GM21528 (cell line): ENCODE results near the gene RPUSD1.
"Not testable (repeated sequence)": the region's sequence is repeated elsewhere in the genome, so short reads cannot be mapped to it uniquely, and the experiment has no call there.

ENCODE experiments used
- ATAC-seq: cut with Tn5 transposase; IDR thresholded peaks from one replicate; pipeline ENCODE4 v1.9.1; 2021; ENCODE audit warnings: mild to moderate bottlenecking, moderate library complexity; ENCODE audit not compliant: unreplicated experiment, low FRiP score

Gene RPUSD1

DNA sequence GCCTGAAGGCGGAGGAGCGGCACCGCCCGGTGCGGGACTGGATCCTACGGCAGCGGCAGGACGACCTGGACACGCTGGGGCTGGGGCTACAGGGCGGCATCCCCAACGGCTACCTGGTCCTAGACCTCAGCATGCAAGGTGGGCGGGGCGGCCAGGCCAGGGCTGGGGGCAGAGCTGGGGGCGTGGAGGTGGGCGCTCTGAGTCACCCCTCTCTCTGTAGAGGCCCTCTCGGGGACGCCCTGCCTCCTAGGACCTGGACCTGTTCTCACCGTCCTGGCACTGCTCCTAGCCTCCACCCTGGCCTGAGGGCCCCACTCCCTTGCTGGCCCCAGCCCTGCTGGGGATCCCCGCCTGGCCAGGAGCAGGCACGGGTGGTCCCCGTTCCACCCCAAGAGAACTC is 19.8 kb downstream of the RPUSD1 start:
- no peak for ATAC-seq

DNA sequence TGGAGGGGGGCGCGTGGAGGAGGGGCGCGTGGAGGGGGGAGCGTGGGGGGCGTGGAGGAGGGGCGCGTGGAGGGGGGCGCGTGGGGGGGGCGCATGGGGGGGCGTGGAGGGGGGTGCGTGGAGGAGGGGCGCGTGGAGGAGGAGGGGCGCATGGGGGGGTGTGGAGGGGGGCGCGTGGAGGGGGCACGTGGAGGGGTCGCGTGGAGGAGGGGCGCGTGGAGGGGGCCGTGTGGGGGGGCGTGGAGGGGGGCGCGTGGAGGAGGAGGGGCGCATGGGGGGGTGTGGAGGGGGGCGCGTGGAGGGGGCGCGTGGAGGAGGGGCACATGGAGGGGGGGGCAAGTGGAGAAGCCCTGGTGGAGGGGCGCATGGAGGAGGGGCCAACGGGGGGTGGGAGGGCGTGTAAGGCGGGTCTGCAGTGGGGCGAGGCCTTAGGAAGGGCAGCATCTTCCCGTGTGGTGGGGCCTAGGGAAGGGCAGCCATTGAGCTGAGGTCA is 20.4 kb downstream of the RPUSD1 start:
- no peak for ATAC-seq

DNA sequence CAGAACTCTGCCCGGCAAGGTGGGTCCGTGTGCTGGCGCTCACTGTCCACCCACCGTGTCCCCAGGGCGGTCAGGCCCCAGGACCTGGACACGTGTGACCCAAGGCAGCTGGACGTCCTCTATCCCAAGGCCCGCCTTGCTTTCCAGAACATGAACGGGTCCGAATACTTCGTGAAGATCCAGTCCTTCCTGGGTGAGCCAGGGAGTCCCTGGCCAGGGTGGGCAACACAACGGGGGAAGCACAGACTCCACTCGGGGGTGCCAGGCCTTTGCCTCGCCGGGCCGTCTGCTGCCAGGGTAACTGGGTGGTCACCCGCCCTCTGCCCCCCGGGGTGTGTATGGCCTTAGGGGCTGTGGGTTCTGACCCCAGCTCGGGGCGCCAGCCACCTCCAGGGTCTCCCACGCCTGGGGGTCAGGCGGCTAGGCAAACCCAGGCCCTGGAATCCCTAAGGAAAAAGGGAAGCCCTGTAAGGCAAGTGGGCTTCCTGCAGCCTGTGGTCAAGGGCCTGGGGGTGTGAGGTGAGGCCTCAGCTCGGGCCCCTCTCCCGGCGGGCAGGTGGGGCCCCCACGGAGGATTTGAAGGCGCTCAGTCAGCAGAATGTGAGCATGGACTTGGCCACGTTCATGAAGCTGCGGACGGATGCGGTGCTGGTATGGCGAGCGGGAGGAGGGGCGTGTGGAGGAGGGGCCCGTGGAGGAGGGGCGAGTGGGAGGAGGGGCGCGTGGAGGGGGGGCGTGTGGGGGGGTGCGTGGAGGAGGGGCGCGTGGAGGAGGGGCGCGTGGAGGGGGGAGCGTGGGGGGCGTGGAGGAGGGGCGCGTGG is 21.2 kb downstream of the RPUSD1 start:
- ATAC-seq = no peak

DNA sequence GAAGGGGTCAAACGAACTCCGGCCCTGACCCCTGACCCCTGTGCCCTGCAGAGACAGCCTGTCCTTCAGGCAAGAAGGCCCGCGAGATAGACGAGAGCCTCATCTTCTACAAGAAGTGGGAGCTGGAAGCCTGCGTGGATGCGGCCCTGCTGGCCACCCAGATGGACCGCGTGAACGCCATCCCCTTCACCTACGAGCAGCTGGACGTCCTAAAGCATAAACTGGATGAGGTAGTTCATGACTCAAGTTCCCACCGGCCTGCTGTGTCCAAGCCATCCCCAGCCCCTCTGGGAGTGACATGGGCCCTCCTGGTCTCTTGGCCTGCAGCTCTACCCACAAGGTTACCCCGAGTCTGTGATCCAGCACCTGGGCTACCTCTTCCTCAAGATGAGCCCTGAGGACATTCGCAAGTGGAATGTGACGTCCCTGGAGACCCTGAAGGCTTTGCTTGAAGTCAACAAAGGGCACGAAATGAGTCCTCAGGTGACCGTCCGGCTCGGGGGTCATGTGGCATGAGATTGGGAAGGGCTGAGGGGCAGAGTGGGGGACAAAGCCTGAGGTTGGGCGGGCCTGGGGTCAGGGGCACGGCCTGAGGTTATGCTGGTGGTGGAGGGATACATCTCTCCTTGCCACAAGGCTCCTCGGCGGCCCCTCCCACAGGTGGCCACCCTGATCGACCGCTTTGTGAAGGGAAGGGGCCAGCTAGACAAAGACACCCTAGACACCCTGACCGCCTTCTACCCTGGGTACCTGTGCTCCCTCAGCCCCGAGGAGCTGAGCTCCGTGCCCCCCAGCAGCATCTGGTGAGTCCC is 22.0 kb downstream of the RPUSD1 start:
- ATAC-seq = no peak

DNA sequence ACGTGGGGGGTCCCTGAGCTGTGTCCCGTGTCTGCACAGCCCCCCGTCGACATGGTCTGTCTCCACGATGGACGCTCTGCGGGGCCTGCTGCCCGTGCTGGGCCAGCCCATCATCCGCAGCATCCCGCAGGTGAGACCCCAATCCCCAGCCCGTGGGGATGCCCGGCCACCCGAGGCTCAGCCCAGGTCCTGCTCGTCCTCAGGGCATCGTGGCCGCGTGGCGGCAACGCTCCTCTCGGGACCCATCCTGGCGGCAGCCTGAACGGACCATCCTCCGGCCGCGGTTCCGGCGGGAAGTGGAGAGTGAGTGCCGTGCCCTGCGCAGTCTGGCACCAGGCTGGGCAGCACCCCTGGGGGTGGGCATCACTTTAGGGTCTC is 22.7 kb downstream of the RPUSD1 start:
- ATAC-seq = no peak

DNA sequence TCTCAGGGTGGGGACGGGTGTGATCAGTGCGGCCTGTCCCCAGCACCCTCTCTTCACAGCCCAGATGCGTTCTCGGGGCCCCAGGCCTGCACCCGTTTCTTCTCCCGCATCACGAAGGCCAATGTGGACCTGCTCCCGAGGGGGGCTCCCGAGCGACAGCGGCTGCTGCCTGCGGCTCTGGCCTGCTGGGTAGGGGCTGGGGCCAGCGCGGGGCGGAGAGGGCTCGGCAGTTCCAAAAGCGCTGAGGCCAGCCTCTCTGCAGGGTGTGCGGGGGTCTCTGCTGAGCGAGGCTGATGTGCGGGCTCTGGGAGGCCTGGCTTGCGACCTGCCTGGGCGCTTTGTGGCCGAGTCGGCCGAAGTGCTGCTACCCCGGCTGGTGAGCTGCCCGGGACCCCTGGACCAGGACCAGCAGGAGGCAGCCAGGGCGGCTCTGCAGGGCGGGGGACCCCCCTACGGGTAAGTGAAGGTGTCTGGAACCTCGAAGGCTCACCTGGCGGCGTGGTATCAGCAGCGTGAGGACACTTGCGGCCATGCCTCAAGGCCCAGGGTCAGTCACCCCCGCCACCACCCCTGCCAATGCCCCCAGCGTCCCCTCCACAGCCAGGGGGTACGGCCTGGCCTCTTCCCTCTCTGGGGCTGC is 23.2 kb downstream of the RPUSD1 start:
- no peak for ATAC-seq

DNA sequence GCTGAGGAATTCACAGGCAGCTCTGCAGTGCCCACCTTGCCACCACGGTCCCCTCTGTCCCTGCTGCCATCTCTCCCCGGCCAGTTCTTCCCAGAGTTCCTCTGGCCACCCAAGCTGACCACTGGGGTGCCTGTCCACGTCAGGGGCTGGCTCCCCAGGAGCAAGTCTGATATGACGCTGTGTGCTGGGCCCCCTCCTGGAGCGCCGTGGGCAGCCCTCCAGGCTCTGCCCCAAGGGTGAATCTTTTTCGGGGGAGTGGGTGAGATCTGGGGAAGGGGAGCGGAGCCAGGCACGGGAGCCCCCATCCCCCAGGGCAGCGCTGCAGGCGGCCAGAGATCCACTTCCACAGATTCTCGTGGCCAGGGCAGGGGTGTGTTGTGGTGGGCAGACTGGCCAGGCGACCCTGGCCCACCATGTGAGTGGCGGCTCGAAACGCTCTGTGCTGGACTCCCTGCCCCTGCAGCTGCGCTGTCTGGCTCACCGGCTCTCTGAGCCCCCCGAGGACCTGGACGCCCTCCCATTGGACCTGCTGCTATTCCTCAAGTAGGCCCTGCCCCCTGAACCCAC is 23.9 kb downstream of the RPUSD1 start:
- no peak for ATAC-seq

DNA sequence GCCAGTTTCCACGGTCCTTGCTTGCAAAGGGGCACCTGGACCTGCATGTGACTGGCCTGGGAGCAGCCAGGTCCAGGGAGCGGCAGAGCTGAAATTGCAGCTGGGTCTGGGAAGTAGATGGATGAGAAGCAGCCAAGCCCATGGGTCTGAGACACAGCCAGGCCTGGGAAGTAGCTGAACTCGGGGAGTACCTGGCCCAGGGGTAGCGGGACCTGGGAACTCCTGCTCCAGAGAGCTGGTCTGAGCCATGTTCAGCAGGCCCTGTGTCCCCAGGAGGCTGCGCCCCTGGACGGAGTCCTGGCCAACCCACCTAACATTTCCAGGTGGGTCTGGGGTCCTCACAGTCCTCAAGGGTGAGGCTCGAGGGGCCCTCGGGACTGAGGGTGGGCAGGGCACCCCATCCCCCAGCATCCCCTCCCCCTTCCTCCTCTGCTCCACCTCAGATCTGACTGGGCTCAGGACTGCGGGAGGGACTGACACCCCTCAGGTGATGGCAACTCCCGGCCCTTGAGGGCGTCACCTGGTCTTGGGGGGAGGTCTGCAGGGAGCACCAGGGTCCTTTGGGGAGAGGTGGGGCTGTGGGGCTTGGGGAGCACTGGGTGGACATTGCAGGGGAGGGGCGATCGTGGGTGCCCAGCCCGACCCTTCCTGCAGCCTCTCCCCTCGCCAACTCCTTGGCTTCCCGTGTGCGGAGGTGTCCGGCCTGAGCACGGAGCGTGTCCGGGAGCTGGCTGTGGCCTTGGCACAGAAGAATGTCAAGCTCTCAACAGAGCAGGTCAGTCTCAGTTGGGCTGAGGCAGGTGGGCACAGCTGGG is 24.6 kb downstream of the RPUSD1 start:
- no peak for ATAC-seq

DNA sequence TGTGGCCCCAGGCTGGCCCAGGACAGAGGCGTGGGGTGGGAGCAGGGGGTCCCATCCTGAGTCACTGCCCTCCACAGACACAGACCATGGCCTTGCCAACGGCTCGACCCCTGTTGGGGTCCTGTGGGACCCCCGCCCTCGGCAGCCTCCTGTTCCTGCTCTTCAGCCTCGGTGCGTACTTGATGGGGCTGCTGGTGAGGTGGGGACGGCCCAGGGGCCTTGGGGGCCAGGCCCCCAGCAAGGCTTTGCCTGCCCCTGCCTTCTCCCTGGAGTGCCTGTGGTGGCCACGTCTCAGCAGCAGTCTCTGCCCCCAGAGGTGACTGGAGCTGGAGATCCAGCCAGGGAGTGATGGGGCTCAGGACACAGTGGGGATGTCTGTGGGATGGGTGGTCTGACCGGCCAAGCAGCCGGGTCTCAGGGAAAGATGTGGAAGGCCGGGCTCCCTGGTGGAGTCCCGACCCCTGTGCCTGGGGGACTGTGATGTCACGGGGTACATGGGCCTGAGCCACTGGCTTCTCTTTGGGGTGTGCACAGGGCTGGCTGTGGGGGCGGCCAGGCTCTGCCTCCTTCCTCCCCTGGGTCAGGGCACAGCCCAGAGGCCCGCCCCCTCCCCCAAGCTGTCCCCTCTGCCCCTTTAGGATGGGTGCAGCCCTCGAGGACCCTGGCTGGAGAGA is 25.4 kb downstream of the RPUSD1 start:
- ATAC-seq = no peak

DNA sequence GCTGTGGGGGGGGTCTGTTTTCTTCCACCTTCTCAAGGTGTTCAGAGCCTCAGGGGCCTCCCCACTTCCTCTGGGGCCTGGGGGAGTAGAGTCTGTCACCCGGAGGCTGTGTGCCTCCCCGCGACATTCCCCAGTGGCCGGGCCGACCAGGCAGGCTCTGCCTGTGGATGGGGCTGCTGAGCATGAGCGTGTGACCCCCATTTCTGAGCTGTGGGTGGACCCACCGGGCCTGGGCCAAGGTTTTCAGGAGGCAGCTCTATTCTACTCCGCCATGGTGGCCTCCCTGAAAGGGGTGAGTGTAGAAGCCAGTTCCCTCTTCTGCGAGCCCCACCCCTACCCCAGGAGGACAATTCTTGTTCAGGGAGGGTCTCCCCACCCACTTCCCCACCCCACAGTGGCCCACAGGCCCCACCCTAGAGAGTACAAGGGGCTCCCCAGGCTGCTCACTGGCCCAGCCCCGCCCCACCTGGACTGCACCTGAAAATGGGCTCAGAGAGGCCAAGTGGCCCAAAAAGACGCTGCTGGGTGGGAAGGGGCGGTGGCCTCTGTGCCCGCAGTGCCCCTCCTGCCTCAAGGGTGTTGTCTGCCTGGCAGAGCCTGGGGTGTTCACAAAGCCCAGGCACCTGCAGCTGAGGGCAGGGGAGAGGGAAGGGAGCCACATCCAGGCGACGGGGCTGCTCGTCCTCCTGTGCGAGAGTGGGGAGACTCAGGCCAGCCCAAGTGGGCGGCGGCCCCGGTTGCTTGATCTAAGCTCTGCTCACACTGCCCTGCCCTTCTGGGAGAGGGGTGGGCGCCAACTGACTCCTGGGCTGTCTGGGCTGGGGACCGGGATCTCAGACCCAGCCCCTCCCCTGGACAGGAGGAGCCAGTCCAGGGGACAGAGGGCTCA is 26.3 kb downstream of the RPUSD1 start:
- ATAC-seq = no peak

DNA sequence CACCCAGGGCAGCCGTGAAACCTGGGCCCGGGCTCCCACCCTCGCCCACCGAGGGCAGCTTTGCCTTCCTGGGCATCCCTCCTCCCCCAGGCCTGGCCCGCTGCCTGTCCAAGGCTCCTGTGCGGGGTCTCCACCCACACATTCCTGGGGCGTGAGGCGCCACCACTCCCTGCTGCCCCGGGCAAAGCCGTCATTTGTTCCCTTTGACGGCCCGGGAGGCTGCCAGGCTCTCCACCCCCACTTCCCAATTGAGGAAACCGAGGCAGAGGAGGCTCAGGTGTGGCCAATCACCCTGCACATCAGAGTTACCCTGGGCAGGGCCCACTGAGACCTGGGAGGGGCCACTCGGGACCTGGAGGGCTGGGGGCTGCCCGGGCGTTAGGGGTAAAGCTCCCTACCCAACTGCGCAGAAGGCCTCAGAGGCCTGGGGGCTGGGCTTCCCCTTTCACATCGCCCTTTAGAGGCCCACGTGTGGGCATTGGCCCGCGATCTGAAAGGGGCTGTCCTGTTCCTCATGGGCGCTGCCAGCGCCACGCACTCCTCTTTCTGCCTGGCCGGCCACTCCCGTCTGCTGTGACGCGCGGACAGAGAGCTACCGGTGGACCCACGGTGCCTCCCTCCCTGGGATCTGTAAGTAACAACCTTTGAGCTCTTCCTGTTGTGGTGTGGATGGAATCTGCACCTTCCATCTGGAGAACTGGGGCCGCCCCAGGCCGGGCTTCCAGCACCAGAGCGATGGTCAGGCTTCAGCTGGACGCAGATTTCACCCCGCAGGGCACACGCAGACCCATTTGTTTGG is 27.4 kb downstream of the RPUSD1 start, which contains the start of gene MSLN:
MSLN (plus strand) TSS at position 190 of the 799 bp plus-strand sequence. CDS start 1,947 bp downstream, outside the sequence.
- ATAC-seq = no peak

DNA sequence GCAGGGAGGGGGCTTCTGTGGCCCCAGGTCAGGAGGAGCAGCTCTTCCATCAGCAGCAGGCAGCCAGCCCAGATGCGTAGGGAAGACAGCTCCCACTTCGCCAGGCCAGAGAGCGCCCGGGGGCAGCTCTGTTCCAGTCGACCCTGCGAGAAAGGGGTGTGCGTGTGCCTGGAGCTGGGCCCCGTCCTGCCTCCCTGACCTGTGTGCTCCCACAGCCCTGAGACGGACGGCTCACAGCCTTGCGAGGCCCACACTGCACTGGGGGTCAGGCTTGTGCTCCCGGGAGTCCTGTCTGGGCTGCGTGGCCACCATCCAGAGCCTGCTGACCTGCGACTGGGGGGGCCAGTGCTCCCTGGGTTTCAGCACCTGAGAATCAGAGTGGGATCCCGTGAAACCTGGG is 28.1 kb downstream of the RPUSD1 start:
- no peak for ATAC-seq

DNA sequence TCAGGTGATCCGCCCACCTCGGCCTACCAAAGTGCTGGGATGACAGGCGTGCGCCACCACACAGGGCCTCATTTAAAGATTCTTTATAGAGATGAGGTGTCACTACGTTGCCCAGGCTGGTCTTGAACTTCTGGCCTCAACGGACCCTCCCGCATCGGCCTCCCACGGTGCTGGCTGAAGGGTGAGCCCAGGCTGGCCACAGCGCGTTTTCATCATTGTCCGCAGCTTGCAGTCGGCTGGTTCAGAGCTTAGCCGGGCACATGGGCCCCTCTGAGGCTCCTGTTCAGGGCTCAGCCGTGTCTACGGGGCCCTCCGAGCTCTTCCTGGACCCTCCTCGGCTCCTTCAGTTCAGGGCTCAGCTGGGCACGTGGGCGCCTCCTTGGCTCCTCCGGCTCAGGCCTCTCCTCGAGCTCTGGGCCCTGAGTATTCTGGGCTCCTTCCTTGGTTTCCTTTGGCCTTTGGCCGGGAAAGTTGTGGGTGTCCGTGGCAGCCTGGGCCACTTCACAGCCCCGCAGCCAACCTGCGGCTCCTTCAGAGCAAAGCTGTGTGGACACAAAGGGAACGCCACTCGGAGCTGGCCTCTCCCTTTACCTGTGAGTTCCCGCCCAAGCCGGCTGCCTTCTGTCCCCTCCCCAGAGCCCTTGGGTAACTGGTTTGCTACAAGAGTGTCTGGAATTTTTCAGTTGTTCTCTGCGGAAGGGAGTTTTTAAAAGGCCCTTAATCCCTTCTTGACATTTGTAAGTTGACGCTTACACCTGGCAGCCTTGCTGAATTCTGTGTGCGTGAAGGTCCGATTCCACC is 28.9 kb downstream of the RPUSD1 start:
- ATAC-seq = no peak

DNA sequence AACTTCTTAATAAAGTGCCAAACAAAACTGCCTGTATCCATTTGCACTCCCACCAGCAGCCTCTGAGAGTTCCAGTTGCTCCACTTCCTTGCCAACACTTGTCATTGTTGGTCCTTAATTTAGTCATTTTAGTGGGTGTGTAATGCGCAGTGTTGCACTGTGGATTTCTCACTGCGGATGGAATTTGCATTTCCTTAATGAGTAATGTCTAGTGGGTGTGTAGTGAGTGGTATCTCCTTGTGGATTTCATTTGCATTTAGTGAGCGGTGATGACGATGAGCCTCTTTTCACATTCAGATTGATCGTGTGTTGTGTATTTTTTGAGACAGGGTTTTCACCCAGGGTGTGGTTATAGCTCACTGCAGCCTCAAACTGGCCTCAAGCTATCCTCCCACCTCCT is 31.8 kb downstream of the RPUSD1 start:
- ATAC-seq = no peak

DNA sequence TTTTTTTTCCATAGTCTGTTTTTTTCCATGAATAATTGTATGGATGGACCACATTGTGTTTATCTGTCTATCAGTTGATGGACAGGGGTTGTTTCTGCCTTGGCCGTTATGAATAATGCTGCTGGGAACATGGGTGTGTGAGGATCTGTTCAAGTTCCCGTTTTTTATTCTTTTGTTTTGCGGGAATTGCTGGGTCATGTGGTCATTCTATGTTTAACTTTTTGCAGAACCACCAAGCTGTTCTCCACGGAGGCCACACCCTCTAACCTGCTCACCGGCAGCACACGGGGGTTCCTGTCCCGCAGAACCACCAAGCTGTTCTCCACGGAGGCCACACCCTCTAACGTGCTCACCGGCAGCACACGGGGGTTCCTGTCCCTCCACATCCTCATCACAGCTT is 33.5 kb downstream of the RPUSD1 start:
- ATAC-seq = no peak

DNA sequence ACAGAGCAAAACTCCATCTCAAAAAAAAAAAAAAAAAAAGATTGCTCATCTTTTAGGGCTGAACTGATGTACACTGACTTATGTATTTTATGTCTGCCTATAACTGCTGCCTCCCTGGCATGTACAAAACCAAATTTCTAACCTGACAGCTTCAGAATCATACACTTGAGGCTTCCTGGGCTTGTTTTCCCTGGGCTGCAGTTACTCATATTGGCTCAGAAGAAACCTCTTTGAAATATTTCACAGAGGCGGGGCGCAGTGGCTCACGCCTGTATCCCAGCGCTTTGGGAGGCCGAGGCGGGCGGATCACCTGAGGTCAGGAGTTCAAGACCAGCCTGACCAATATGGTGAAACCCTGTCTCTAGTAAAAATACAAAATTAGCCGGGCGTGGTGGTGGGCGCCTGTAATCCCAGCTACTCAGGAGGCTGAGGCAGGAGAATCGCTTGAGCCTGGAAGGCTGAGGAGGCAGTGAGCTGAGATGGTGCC is 34.0 kb downstream of the RPUSD1 start:
- not testable (repeated sequence) for ATAC-seq

DNA sequence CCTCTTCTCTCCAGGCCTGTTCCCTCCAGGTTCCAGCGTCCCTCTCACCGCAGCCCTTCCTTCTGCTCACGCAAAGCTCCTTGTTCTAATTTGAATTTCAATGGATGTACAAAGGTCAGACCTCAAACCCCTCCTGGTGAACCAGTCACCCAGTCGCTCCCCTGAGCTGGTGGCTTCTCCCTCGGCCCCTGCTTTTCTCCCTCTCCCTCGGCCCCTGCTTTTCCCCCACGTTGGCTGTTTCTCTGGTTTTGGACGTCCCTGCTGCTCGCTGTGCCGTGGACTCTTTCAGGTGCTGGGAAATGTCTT is 36.2 kb downstream of the RPUSD1 start:
- ATAC-seq = no peak
